Measurements from ENCODE around the gene RAB5IF.

GRCh38 chr20:36614781-36615557 lies 9.4 kb downstream of the RAB5IF start:
- TF ChIP-seq REST (IDR thresholded peaks at IDR 0.05; ENCODE audit: insufficient read depth in 1 of 2, low read depth in 2 of 2, low read length in 1 of 2) (no peak), CTCF (IDR thresholded peaks at IDR 0.05) (no peak), TCF7L2 (IDR thresholded peaks at IDR 0.05; ENCODE audit: low read depth, low read length) (no peak)

All from Panc1 (cell line).